OCI-LY7 (cell line): Measurements from ENCODE around the gene IFNA14.

Experiments used
- EZH2phosphoT487 ChIP-seq: fragments of 200-600 bp; sonication (generic); IDR thresholded peaks from 2 replicates; pipeline ENCODE4 v1.6.1; 2018; ENCODE audit warnings: low read depth, borderline replicate concordance, mild to moderate bottlenecking, mixed run types, antibody characterized with exemption, low read length, moderate library complexity, mixed read lengths
- TF ChIP-seq, protein P1 (sequence below): fragments of 200-600 bp; sonication (generic); conservative IDR thresholded peaks from 2 replicates; pipeline ENCODE4 v1.5.1; 2014; ENCODE audit warnings: mild to moderate bottlenecking, antibody characterized with exemption, low read length, moderate library complexity, mixed read lengths

DNA sequence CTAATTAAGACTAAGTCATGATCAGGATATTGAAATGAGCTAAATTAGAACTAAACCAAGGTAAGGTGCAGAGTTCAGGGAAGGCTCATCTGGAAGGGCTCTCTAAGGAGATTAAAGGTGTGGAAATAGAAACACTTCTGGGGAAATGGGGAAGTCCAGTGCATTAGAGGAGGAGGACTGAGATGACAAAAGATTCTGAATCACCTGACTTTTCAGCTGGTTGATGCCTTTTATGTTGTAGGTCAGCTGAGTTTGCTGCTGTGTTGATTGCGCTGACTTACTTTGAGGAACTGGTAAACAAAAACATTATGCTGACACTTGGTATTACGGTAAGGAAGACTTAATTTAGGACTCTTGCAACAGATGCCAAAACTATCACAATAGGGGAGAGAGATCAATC lies 41.5 kb upstream of the IFNA14 start:
- TF ChIP-seq, protein P1, sequence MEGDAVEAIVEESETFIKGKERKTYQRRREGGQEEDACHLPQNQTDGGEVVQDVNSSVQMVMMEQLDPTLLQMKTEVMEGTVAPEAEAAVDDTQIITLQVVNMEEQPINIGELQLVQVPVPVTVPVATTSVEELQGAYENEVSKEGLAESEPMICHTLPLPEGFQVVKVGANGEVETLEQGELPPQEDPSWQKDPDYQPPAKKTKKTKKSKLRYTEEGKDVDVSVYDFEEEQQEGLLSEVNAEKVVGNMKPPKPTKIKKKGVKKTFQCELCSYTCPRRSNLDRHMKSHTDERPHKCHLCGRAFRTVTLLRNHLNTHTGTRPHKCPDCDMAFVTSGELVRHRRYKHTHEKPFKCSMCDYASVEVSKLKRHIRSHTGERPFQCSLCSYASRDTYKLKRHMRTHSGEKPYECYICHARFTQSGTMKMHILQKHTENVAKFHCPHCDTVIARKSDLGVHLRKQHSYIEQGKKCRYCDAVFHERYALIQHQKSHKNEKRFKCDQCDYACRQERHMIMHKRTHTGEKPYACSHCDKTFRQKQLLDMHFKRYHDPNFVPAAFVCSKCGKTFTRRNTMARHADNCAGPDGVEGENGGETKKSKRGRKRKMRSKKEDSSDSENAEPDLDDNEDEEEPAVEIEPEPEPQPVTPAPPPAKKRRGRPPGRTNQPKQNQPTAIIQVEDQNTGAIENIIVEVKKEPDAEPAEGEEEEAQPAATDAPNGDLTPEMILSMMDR, result no peak
- TF ChIP-seq EZH2phosphoT487, result no peak
